HG02884 (cell line): ENCODE measurements around the gene C12orf43.

Source experiments
- ATAC-seq: cut with Tn5 transposase; IDR thresholded peaks from one replicate; pipeline ENCODE4 v1.9.1; 2021; ENCODE audit warnings: mild to moderate bottlenecking, moderate library complexity; ENCODE audit not compliant: unreplicated experiment

C12orf43 gene

DNA sequence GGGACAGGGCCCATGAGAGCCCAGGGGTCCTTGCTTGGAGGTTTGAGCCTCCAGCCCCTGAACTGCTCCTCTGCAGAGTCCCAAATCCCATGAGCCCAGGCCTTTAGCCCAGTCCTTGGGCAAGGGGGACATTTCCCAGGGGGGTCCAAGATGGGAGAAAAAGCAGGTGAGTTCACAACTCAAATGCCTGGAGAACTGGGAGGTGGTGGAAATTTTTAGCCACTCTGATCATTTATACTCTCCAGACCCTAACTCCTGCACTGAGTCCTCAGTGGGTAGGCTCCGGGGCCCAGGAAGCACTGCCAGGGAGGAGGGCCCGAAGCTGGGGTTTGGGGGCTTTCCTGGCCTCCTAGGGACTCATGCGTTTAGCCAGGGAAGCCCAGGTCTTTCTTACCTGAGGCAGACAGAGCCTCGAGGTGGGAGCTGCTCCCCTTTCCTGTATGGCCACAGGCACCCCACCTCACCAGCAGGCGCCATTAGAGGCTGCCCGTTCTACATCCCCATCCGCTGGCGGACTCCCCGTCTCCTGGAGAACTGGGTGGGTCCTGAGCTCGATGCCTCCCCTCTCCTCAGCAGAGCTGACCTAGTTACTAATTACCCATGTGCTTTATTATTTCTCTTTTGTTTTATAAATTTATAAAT, 36.9 kb downstream of the C12orf43 start:
- no peak for ATAC-seq

DNA sequence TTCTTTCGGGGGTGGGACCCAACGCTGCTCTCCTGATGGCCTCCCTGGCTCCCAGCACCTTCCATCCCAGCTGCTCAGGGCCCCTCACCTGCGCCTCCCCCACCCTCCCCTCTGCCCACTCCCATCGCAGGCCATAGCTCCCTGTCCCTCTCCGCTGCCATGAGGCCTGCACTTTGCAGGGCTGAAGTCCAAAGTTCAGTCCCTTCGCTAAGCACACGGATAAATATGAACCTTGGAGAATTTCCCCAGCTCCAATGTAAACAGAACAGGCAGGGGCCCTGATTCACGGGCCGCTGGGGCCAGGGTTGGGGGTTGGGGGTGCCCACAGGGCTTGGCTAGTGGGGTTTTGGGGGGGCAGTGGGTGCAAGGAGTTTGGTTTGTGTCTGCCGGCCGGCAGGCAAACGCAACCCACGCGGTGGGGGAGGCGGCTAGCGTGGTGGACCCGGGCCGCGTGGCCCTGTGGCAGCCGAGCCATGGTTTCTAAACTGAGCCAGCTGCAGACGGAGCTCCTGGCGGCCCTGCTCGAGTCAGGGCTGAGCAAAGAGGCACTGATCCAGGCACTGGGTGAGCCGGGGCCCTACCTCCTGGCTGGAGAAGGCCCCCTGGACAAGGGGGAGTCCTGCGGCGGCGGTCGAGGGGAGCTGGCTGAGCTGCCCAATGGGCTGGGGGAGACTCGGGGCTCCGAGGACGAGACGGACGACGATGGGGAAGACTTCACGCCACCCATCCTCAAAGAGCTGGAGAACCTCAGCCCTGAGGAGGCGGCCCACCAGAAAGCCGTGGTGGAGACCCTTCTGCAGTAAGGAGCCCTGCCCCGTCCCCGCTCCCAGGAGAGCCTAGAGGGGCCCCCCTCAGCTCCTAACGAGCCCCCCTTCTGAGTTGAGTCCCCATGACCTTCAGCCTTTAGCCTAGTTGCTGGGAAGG, 37.7 kb downstream of the C12orf43 start, which contains the start of gene HNF1A:
TSS of gene HNF1A (plus strand) at position 248 of the 924 bp plus-strand sequence. CDS start at position 474, 226 bp downstream.
- no peak for ATAC-seq

DNA sequence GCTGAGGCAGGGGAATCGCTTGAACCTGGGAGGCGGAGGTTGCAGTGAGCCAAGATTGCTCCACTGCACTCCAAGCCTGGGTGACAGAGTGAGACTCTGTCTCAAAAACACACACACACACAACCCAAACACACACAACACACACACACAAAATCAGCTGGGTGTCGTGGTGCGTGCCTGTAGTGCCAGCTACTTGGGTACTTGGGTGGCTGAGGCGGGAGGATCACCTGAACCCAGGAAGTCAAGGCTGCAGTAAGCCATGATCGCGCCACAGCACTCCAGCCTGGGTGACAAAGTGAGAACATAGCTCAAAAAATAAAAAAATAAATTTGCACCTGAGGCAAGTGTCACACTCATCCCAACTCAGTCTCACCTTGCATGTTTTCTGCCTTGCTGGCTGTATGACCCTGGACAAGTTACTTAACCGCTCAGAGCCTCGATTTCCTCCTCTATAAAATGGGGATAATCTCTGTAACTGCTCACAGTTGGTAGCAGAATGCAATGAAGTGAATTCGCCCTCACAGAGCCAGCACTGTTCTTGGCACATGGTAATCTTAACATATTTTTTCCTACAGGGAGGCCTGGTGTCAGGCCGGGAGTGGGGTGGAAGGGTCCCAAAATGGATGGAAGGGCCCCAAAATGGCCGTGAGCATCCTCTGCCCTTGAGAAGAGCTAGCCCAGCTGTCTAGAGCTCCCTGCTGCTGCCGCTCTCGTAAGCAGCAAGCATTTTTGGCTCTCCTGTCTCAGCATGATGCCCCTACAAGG, 38.6 kb downstream of the C12orf43 start:
- no peak for ATAC-seq

DNA sequence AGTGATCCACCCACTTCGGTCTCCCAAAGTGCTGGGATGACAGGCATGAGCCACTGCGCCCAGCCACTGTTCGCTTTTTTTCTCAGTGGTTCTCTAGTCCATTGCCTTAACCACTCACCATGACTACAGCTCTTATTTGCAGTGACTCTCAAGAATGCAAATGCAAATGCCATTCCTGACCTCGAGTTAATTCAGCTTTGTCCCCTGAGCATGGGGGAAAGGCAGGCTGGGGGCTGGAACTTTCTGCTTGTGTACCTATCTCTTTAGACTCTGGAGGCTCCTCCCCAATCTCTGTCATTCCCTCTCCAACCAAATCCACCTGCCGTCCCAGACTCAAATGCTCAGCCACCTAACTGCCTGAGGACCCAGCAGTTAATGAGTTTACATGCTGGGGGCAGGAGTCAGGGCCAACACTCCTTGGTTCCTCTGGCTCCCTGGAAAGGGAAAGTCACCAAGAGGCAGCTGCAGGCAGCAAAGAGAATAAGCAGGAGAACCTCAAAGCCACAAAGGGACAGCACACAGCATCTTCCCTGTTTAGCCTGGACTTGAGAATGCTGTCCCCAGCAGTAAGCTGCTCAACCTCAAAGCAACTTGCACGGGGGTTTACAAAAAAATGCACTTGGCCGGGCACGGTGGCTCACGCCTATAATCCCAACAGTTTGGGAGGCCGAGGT, 43.3 kb downstream of the C12orf43 start:
- ATAC-seq, result no peak

DNA sequence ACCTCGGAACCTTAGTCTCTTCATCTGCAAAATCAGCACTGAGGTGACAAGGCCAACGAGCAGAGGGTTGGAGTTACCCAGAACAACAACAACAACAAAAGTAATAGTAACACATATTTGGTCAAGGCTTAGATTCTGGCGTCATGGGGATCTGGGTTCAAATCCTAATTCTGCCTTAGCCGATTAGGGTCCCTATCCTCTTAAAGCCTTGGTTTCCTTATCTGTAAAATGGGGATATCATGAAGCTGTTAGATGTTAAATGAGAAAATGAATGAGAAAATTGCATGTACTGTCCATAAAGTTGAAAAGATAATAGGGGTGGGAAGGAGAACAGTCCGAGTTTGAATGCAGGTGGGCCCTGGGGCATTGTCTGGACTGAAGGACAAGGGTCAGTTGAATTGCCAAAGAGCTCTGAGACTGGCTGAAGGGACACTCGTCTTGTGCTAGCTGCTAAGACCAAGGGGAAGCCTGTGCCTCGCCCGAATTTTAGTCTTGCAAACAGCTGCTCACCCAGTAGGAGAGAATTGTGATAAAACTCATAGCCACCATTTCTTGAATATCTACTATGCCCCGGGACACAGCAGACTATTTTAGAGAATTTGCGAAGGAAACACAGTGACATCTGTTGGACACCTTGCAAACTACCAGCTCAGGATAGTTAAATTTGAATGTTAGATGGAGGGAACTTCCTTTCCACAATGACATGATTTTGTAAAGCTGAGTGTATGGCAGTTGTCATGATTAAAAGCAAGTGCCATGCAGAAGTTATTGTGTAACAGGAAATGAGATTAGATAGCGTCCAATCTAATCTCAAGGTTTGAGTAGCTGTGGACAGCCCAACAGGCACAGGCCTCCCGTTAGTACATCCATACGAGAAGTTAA, 44.7 kb downstream of the C12orf43 start:
- no peak for ATAC-seq

DNA sequence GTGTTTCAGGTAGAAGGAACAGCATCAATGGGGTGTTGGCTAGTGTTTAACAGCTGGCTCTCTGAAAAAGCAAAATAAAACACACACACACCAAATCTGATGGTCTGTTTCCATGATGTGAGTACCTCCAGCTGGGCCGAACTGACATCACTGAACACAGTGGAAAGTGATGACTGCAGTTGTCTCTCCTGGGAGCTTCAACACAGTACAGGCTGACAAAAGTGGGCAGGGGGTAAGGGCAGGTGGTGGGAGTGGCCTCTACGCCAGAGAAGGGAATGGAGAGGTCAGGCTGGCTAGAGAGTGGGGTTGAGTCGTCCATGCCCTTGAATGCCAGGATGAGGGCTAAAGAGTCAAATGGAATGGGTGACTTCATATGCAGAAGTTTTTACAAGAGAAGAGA, 46.0 kb downstream of the C12orf43 start:
- ATAC-seq, result no peak

DNA sequence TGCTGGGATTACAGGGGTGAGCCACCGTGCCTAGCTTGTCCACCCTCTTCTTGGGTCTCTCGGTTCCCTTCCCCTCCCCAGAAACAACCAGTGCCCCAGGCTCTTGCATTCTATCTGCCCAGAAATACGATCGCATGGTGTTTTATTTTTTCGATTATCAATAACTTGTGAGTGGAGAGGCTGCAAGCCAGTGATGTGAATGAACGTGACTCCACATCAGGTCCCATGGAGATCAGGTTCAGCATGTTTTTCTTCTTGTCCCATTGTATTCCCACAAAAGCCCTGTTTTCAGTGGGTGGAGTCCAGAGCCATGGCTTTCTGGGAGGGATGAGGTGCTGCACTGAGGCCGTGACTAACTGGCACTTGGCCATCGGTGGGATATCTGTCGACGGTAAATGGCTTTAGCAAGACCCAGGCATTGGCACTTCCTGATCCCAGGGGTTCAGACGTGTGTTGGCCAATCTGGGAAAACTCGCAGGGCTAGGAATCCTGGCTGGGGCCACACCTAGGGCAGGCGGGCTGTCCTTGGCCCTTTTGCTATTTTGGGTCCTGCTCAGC, 50.7 kb downstream of the C12orf43 start:
- no peak for ATAC-seq

DNA sequence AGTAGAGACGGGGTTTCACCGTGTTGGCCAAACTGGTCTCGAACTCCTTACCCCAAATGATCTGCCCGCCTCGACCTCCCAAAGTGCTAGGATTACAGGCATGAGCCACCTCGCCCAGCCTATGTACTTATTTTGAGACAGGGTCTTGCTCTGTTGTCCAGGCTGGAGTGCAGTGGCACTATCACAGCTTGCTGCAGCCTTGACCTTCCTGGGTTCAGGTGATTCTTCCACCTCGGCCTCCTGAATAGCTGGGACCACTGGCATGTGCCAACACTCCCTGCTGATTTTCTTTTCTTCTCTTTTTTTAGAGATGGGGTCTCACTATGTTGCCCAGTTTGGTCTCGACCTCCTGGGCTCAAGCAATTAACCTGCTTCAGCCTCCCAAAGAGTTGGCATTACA, 52.0 kb downstream of the C12orf43 start:
- ATAC-seq, result no peak

DNA sequence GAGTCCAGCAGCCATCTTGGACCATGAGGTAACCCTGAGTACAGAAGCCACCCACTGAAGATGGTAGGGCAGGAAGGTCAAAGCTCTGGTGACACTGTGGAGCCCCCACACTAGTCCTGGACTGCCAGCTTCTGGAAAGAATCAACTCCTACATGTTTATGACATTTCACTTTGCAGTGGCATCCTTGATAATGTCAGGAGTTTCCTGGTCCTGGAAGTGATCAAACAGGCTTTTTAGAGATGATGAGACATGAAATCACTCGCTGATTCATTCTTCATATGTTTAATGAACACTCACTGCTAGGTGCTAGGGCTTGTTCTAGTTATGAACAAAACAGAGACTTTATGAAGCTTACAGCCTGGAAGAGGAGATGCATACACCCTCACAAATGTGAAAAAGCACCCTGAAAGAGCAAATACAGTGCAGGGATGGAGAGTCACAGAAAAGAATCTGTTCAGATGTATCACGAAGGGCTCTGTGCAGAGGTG, 53.7 kb downstream of the C12orf43 start:
- no peak for ATAC-seq

DNA sequence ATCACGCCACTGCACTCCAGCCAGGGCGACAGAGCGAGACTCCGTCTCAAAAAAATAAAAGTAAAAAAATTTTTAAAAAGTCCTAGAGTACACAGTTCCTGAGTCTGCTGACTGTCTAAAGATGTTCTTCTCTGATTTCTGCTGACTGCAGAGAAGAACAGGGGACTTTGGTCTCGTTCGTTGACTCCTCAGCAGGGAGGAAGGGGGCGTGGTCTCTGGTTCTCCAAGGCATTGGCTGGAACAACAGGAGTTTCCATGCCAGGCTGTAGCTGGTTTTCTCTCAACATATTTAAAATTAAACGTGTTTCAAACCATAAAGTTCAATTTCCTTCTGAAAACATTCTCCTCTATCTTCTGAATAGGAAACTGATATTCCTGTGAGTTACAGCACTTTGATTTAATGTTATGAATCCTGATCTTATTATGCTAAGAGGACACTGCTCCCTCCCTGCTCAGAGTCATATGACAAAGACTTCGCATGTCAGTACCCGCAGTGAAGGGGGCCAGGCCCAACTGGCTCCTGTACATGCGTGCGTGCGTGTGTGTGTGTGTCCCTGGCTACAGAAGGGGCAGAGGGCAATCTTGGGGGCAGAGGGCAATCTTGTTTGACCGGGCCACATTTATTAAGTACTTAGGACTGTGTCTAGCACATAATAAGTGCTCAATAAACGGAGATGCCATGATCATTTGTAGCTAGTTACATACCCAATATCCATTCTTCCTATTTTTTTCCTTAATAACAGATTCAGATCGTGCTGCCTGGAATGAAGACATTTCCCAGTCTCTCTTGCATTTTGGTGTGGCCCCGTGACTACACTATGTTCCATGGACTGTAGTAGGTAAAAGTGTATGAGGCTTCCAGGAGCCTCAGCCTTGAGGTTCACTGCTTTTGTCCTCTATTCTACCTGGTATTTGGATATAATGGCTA, 54.4 kb downstream of the C12orf43 start:
- ATAC-seq, result no peak

DNA sequence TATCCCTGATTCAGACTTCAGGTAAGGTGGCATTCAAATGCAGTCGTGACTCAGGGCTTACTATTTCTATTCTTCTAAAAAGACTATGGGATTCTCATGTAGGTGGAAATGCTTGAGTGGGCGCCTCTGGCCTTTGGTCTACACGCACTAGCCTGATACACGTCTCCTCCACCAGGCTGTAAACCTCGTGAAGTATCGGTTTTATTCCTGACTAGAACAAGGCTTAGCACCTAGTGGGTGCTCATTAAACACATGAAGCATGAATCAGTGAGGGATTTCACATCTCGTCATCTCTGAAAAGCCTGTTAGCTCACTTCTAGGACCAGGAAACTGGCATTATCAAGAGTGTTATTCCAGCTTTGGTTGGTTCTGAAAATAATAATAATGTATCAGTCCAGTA, 55.6 kb downstream of the C12orf43 start:
- no peak for ATAC-seq

DNA sequence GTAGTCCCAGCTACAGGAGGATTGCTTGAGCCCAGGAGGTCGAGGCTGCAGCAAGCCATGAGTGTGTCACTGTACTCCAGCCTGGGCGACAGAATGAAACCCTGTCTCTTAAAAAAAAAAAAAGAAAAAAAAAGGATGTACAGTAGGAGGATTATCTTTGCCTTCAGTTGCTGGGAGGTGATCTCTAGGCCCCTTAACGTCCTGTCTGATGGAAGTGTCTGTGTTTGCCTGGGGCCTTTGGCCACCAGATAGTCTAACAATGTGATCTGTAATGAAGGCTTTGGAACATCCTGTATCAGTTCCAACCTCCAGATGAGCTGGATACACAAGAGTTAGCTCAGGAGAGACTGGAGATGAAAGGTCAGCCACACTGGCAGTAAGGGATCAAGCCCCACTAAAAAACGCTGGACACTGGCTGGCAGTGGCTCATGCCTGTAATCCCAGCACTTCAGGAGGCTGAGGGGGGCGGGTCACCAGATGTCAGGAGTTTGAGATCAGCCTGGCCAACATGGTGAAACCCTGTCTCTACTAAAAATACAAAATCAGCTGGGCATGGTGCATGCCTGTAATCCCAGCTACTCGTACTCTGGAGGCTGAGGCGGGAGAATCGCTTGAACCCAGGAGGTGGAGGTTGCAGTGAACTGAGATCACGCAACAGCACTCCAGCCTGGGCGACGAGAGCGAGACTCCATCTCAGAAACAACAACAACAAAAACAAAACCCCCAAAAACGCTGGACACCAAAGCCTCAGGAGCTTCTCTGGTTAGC, 57.0 kb downstream of the C12orf43 start:
- no peak for ATAC-seq

DNA sequence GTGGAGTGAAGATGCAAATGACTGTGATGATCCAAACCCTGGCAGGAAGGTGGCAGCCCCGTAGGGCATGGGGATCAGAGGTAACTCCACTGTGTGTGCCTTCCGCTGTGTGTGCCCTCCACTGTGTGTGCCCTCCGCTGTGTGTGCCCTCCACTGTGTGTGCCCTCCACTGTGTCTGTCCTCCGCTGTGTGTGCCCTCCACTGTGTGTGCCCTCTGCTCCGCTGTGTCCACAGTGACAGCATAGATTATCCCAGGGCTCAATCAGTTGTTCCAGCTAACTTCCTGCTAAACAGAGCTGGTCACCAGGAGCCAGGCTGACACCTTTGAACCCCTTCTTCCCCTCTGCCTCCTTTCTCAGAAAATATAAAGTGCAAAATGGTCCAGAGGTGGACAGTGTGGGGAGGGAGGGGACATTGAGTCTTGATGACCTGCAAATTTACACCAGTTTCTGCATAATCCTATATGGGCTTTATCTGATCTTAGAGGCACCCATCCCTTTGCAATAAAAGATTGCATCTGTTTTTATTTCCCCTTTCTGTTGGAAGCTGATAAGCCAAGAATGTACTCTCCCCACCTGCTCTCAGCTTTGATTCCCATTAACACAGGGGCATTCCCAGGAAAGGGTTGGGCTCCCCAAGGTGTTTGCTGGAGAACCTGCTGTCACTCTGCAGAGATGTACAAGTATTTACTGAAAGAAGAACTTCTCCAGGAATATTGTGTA, 59.5 kb downstream of the C12orf43 start:
- no peak for ATAC-seq

DNA sequence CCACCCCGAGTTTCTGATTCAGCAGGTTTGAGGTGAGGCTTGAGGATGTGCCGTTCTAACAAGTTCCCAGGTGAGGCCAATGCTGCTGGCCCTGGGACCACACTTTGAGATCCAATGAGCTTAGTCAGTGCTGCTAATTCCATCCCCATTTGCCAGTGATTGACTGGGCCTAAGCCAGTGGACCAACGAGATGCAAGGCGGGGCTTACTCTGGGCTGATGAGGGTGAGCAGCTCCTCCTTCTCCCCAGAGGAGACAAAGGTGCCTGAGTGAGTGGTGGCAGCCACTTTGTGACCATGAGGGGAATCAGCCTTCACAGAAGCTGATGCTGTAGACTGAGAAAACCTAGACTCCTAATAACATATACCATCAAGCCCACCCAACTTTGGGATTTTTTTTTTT, 61.1 kb downstream of the C12orf43 start:
- no peak for ATAC-seq

DNA sequence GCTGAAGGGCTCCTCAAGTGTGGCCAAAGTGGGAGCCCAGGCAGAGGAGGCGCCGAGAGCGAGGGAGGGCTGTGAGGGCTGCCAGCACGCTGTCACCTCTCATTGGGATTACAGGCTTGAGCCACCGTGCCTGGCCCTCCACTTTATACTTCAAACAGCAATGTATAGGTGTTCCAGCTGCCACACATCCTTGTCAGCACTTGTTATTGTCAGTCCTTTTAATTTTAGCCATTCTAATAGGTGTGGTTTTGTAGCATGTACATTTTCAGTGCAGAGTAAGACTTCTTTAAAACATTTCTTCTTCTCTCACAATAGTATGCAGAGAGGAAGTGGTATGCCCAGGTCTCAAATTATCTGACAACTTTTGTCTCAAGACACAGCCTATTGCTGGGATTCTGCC, 65.5 kb downstream of the C12orf43 start:
- no peak for ATAC-seq
